ENCODE results near the gene NR4A1. TPM values are rescaled to one million over a fixed set of nuclear protein-coding genes. Genes with fewer than 3 reads are reported as not detected.
A peak's percentile ranks its signal among the peaks of the same experiment; 100 is the strongest.

Gene NR4A1
- total RNA-seq, 4 donors from 2014 or later: 74.9 to 1,106 (median 350) TPM

DNA sequence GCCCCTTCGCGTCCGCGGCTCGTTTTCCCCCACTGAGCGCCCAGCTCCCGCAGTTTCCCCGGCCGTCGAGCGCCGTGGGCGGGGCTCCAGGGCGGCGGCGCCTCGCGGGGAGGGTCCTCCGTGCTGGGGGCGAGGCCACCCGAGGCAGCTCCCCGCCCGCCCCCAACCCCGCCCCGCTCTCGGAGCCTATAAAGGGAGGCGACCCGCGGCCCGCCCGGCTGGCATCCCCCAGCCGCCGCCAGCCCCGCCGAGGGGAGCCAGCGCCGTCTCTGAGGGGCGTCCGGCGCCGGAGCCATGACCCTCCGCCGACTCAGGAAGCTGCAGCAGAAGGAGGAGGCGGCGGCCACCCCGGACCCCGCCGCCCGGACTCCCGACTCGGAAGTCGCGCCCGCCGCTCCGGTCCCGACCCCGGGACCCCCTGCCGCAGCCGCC is 44.5 kb upstream of the NR4A1 start, which contains the start of gene TAMALIN:
Gene TAMALIN (plus strand): TSS at position 221 of the 432 bp plus-strand sequence. CDS start 74 bp downstream, at position 295.
- DNase-seq (ENCODE audit: low spot score): no peak
- TF ChIP-seq, protein P1, sequence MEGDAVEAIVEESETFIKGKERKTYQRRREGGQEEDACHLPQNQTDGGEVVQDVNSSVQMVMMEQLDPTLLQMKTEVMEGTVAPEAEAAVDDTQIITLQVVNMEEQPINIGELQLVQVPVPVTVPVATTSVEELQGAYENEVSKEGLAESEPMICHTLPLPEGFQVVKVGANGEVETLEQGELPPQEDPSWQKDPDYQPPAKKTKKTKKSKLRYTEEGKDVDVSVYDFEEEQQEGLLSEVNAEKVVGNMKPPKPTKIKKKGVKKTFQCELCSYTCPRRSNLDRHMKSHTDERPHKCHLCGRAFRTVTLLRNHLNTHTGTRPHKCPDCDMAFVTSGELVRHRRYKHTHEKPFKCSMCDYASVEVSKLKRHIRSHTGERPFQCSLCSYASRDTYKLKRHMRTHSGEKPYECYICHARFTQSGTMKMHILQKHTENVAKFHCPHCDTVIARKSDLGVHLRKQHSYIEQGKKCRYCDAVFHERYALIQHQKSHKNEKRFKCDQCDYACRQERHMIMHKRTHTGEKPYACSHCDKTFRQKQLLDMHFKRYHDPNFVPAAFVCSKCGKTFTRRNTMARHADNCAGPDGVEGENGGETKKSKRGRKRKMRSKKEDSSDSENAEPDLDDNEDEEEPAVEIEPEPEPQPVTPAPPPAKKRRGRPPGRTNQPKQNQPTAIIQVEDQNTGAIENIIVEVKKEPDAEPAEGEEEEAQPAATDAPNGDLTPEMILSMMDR (IDR thresholded peaks at IDR 0.05): no peak
- ATAC-seq (ENCODE audit: low FRiP score): peak; percentile 30

DNA sequence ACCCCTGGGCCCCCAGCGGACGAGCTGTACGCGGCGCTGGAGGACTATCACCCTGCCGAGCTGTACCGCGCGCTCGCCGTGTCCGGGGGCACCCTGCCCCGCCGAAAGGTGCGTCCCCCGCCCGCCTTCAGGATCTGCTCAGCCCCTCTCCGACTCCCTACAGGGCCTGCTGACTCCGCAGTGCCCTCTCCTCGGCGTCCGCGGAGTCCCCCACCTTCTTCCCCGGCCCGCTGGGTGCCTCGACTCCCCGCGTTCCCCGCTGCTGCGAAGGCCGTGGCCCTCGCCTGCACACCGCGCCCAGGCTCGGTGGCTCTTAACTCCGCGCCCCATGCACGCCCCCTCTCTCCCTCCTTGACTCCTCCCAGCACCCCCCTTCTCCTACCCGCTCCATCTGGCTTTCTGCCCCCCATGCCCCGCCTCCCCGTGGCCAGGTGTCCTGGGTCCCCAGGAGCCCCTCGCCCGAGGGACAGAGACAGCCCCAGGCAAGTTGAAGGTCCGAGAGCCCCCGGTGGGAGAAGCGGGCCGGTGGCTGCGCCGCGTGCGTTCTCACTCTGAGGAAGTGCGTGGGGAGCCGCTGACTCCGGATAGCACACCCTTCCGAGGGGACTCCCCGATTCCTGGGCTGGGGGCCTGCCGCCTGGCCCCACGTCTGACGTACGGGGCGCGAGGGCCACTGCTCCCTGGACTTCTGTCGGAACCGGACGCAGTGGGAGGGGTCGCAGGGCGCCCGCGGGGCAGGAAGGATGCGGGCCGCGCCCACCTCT is 43.9 kb upstream of the NR4A1 start:
- DNase-seq (ENCODE audit: low spot score): no peak
- ATAC-seq (ENCODE audit: low FRiP score): peak; percentile 11

DNA sequence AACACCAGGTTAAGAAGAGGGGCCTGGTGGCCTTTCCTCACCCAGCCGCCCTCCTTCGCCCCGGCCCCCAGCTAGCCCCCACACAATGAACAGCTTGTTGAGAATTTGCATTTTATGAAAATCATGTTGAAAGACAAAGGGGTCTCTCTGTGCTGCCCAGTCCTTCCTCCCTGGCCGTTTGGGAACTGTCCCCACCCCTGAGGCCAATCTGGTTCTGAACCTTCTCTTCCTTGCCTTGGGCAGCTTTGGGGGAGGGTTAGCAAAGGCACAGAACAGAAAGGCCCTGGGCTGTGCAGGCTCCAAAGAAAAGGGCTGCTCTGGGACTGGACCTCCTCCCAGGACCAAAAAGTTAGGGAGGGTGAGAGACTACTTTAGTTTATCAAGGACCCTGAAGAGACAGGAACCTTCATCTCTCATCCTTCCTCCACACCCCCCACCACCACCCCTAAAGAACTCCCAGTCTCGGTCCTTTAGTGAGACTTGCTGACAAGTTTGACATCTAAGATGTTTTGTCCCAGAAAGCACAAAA is 43.2 kb upstream of the NR4A1 start:
- ATAC-seq (ENCODE audit: low FRiP score): no peak
- DNase-seq (ENCODE audit: low spot score): no peak
- TF ChIP-seq, protein P1 (IDR thresholded peaks at IDR 0.05): no peak

More for the DNA sequence above, 43.9 kb upstream of the NR4A1 start:
- TF ChIP-seq, protein P1 (IDR thresholded peaks at IDR 0.05): no peak

DNA sequence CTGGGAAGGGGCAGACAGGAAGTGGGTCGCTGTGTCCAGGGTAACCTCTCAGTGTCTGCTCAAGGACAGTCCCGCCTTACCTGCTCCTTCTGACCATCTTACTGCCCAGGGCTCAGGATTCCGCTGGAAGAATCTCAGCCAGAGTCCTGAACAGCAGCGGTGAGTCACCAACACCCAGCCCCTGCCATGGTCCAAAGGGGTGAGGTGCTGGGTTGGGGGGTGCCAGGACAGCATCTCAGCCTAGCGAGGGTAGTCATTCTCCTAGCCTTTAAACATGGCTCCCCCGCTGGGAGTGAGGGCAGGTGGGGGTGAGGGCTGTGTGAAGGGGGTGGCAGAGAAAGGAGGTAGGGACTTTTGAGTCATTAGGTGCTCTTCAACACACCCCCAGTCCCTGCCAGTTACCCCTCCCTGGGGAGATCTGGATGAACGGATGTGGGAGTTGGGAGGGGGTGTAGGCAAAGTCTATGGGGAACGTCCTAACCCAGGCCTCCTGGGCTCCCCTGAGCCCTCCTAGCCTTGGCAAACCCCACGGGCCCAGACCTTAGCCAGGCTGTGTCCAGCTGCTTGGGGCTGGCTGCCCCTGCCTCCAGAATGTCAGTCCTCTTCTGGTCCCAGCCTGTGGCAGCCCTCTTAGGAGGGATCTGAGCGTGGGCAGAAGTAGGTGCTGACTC is 42.0 kb upstream of the NR4A1 start:
- no peak for DNase-seq (ENCODE audit: low spot score)
- TF ChIP-seq, protein P1 (IDR thresholded peaks at IDR 0.05): no peak
- no peak for ATAC-seq (ENCODE audit: low FRiP score)

DNA sequence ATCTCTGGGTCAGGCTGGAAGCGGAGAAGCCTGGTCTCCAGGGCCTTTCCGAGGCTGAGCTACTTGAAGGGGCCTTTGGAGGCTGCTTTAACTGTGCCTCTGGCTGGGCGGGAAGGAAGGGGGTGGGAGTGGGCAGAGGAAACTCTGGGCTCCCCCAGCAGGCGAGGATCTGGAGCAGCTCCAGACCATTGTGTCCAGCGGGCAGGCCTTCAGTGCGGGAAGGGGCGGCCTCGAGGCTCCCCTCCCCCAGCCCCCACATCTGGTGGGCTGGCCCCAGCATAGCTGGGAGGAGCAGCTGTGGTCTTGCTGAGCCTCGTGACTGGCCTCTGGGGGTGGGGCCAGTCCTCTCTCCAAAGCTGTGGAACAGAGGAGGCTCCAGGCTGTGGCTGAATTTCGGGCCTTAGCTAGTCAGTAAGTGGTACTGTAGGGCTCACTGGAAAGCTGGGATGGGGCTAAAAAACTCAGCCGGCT is 41.1 kb upstream of the NR4A1 start:
- TF ChIP-seq, protein P1 (IDR thresholded peaks at IDR 0.05): no peak
- DNase-seq (ENCODE audit: low spot score) (no peak), ATAC-seq (ENCODE audit: low FRiP score) (peak; percentile 17)

DNA sequence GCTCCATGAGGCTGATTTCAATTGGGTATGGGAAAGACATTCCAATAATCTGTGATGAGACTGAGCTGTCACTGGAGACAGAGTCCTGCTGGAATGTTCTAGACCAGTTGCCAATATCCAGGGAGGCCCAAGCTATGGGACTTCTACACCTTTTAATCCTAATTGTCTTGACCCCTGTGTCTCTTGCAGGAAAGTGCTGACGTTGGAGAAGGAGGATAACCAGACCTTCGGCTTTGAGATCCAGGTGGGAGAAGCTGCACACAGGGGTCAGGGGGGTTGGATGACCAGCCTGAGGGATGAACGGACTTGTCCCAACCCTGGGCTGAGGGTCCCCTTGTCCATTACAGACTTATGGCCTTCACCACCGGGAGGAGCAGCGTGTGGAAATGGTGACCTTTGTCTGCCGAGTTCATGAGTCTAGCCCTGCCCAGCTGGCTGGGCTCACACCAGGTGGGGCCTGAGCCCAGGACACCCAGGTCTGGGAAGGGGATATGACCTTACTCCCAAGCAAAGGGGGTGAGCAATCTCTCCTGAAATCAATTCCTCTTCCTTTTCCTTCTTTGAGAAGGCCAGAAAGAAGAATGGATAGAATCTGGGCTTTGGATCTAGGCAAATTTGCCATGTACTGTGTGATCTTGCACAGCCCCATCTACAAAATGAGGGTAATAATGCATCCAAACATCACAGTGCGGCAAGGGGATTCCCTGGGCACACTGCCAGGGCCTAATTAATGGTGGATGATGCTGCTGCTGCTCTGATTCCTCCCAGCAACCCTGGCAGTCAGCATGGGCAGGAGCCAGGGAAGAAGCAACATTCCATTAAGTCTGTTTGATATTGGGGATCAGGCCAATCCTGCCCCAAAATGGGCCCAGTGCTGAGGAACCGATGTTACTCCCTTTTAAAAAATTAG is 40.3 kb upstream of the NR4A1 start:
- DNase-seq (ENCODE audit: low spot score): no peak
- ATAC-seq (ENCODE audit: low FRiP score): no peak
- TF ChIP-seq, protein P1 (IDR thresholded peaks at IDR 0.05): no peak
